Glutamatergic neuron (in vitro differentiated cells): Measurements from ENCODE around the gene FBP1. TPM values are rescaled to one million over a fixed set of nuclear protein-coding genes. Genes with fewer than 3 reads are reported as not detected.

Experiments used
- DNase-seq: peaks from one replicate; pipeline ENCODE4 v3.0.0; 2022
- H3K27ac Mint-ChIP-seq: one replicate; pipeline ENCODE4 v1.8.0; 2020; ENCODE audit warnings: mild to moderate bottlenecking, mixed read lengths, inconsistent platforms; ENCODE audit not compliant: unreplicated experiment
- H3K27me3 Mint-ChIP-seq: one replicate; pipeline ENCODE4 v1.8.0; 2020; ENCODE audit warnings: mild to moderate bottlenecking, moderate library complexity, mixed read lengths, inconsistent platforms; ENCODE audit not compliant: unreplicated experiment
- H3K36me3 Mint-ChIP-seq: one replicate; pipeline ENCODE4 v1.8.0; 2020; ENCODE audit warnings: mild to moderate bottlenecking, mixed read lengths, inconsistent platforms; ENCODE audit not compliant: unreplicated experiment
- H3K4me1 Mint-ChIP-seq: one replicate; pipeline ENCODE4 v1.8.0; 2020; ENCODE audit warnings: mild to moderate bottlenecking, low read depth, mixed read lengths, inconsistent platforms; ENCODE audit not compliant: unreplicated experiment
- H3K4me3 Mint-ChIP-seq: one replicate; pipeline ENCODE4 v1.8.0; 2020; ENCODE audit warnings: mild to moderate bottlenecking, mixed read lengths, inconsistent platforms; ENCODE audit not compliant: unreplicated experiment
- H3K9me3 Mint-ChIP-seq: one replicate; pipeline ENCODE4 v1.8.0; 2020; ENCODE audit warnings: mild to moderate bottlenecking, moderate library complexity, mixed read lengths, inconsistent platforms; ENCODE audit not compliant: unreplicated experiment
- long read RNA-seq: library from polyadenylated mRNA; unstranded; transcript quantifications from one replicate; pipeline ENCODE4 v2.0.0, GENCODE V29; 2020; ENCODE audit not compliant: unreplicated experiment
- total RNA-seq: library from RNA; stranded (reverse); fragmentation: NEBNext Ultra II Directional; extraction: Animal tissue kit (Norgen Biotek cat#: 25700); gene quantifications from one replicate; pipeline ENCODE4 v1.2.1, GENCODE V29; 2021; ENCODE audit not compliant: unreplicated experiment
- TF ChIP-seq, protein P1 (sequence below): fragments of 200-600 bp; sonication (generic); IDR thresholded peaks from one replicate; pipeline ENCODE4 v1.5.0; 2021; ENCODE audit not compliant: partially characterized antibody, unreplicated experiment

The FBP1 gene
- total RNA-seq: not detected
- long read RNA-seq: 0 reads

DNA sequence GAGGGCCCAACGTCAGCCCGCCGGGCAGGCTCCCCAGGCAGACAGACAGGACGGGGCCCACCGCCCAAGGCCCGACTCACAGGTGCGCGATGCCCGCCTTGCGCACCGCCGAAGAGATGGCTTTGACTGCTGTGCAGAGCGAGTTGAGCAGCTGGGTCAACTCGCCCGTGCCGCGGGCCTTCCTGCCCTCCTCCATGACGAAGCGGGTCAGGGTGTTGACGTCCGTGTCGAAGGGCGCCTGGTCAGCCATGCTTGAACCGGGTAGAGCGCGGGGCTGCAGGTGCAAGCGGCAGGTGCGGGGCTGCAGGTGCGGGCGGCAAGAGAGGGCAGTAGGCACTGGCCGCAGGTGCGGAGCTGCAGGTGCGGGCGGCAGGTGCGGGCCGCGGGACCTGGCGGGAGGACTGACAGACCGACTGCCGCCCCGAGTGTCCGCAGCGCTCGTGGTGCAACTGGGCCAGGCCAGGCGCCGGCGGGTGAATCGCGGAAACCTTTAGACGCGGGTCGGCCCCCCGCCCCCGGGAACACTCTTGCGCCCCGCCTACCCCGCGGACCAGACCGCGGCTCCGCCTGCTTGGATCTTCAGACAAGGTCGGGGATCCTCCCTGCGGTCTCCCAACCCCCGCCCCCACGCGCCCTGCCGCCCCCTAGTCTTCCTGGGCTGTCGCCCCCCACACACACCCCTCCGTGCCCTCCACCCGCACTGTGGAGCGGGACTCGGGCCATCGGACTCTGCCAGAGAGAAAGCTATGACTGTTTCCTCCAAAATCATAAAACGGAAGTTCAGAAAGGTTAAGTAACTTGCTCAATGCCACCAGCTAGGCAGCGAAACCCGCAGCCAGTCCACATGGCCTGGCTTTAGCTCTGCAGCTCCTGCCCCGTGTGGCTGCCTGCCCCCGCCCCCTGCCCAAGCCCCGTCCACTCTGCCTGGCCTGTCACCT is at the start of gene FBP1:
FBP1 (minus strand) TSS at position 458 of the 938 bp plus-strand sequence; CDS start at position 250, 208 bp downstream.
- H3K27me3 Mint-ChIP-seq: peaks cover 22% of the 10 kb centered on the region
- peak within 1 kb of the TSS; percentile 89 for H3K4me3 Mint-ChIP-seq
- H3K27ac Mint-ChIP-seq: no peak within 1 kb of the TSS
- H3K9me3 Mint-ChIP-seq: peaks cover 3% of the 10 kb centered on the region
- DNase-seq: peak; percentile 35
- peaks cover 8% of the 10 kb centered on the region for H3K36me3 Mint-ChIP-seq
- TF ChIP-seq, protein P1, sequence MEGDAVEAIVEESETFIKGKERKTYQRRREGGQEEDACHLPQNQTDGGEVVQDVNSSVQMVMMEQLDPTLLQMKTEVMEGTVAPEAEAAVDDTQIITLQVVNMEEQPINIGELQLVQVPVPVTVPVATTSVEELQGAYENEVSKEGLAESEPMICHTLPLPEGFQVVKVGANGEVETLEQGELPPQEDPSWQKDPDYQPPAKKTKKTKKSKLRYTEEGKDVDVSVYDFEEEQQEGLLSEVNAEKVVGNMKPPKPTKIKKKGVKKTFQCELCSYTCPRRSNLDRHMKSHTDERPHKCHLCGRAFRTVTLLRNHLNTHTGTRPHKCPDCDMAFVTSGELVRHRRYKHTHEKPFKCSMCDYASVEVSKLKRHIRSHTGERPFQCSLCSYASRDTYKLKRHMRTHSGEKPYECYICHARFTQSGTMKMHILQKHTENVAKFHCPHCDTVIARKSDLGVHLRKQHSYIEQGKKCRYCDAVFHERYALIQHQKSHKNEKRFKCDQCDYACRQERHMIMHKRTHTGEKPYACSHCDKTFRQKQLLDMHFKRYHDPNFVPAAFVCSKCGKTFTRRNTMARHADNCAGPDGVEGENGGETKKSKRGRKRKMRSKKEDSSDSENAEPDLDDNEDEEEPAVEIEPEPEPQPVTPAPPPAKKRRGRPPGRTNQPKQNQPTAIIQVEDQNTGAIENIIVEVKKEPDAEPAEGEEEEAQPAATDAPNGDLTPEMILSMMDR: no peak
- peaks cover 2% of the 10 kb centered on the region for H3K4me1 Mint-ChIP-seq

DNA sequence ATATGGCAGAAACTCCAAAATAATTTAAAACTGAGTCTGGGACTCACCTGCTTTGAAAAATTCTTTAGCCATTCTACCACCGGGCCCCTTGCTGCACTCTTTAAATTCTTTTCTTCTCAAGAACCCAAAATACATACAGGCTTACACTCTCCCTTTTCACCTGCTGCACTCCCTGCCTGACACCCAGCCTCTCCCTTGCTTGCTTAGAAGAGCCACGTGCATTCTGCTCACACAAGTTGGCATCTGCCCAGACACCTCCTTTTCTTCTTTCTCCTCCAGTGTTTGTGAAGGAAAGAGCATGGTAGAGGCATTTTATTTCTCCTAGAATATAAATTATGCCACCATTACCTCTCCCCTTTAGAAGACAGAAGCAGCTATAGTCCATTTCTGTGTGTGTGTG is 48.1 kb upstream of the FBP1 start:
- TF ChIP-seq, protein P1: no peak
- H3K27ac Mint-ChIP-seq: no peak overlapping the region
- no peaks in the 10 kb centered on the region for H3K36me3 Mint-ChIP-seq
- H3K4me1 Mint-ChIP-seq: peaks cover 3% of the 10 kb centered on the region
- peaks cover 2% of the 10 kb centered on the region for H3K27me3 Mint-ChIP-seq
- H3K9me3 Mint-ChIP-seq: peaks cover 1% of the 10 kb centered on the region
- H3K4me3 Mint-ChIP-seq: no peak overlapping the region
- no peak for DNase-seq

DNA sequence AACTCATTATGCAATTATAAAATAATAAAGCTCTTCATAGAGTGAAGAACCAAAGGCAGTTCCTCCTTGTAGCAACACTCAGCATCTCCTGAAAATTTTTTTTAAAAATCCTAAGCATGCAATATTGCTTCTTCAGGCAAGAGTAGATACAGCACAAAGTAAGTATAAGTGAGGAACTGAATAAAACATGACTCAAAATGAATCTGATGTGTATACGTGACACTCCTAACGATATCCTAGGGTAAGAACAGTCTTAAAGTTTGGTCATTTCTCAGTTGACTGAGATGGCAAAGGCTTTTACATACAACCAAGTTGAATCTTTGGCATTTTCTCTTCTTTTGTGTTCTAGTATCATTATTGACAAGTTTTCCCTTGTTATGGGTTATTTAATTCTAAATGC is 46.0 kb upstream of the FBP1 start:
- H3K27me3 Mint-ChIP-seq: peaks cover 2% of the 10 kb centered on the region
- H3K4me1 Mint-ChIP-seq: peaks cover 3% of the 10 kb centered on the region
- TF ChIP-seq, protein P1: no peak
- DNase-seq: no peak
- peaks cover 1% of the 10 kb centered on the region for H3K9me3 Mint-ChIP-seq
- H3K27ac Mint-ChIP-seq: no peak overlapping the region
- no peaks in the 10 kb centered on the region for H3K36me3 Mint-ChIP-seq
- no peak overlapping the region for H3K4me3 Mint-ChIP-seq

DNA sequence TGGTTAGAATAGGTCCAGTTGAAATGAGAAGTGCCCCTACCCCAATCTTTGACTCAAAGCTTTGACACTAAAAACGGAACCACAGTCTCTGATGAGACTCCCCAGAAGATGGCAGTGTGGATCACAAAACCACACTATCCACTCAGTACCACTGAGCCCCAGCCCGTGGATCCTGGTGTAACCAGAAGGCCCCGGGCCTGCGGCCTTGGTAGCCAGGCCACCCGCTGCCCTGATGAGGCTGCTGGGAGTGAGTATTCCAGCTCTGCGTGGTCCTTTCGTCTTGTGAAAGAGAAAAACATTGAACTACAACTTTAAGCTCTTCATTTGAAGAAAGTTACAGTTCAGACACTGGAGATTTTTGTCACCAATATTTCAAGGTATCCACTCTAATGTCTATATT is 42.2 kb upstream of the FBP1 start:
- Mint-ChIP-seq H3K27ac (no peak overlapping the region), H3K27me3 (no peaks in the 10 kb centered on the region), H3K9me3 (no peaks in the 10 kb centered on the region), H3K36me3 (no peaks in the 10 kb centered on the region), H3K4me3 (no peak overlapping the region), H3K4me1 (peaks cover 3% of the 10 kb centered on the region)
- peak; percentile 70 for DNase-seq
- TF ChIP-seq, protein P1: peak; percentile 36

DNA sequence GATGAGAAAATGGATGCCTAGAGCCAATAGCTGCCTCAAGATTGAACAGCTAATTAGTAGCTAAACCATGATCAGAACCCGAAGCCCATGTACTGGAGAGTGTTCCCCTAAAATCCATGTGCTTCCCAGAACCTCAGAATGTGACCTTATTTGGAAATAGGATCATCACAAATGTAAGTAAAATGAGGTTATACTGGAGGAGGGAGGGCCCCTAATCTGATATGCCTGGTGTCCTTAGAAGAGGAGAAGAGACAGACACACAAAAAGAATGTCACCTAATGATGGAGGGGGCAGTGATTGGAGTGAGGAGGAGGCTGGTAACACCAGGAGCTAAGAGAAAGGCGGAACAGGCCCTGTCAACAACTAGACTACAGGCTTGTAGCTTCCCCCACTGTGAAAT is 41.3 kb upstream of the FBP1 start:
- no peaks in the 10 kb centered on the region for H3K36me3 Mint-ChIP-seq
- no peaks in the 10 kb centered on the region for H3K4me1 Mint-ChIP-seq
- DNase-seq: no peak
- no peaks in the 10 kb centered on the region for H3K27me3 Mint-ChIP-seq
- H3K27ac Mint-ChIP-seq: no peak overlapping the region
- no peak overlapping the region for H3K4me3 Mint-ChIP-seq
- H3K9me3 Mint-ChIP-seq: no peaks in the 10 kb centered on the region
- TF ChIP-seq, protein P1: no peak
